Neuronal stem cell (in vitro differentiated cells): ENCODE data around the gene WWOX.

Experiments
- DNase-seq: peaks from one replicate; pipeline ENCODE4 v3.0.0-alpha.2; 2013; ENCODE audit warnings: low spot score
- H2AFZ ChIP-seq: one replicate; pipeline ENCODE4 v1.6.1; 2013; ENCODE audit warnings: mild to moderate bottlenecking, low read length, inconsistent platforms
- H2AK5ac ChIP-seq: 2 replicates; pipeline ENCODE4 v1.6.1; 2013; ENCODE audit warnings: low read depth, mild to moderate bottlenecking, inconsistent platforms, low read length, moderate library complexity, mixed read lengths
- H2BK120ac ChIP-seq: 2 replicates; pipeline ENCODE4 v1.6.1; 2013; ENCODE audit warnings: low read depth, mild to moderate bottlenecking, inconsistent platforms, low read length, moderate library complexity, mixed read lengths
- H2BK12ac ChIP-seq: one replicate; pipeline ENCODE4 v1.6.1; 2013; ENCODE audit warnings: low read length, inconsistent platforms
- H2BK15ac ChIP-seq: 2 replicates; pipeline ENCODE4 v1.6.1; 2013; ENCODE audit warnings: mild to moderate bottlenecking, low read length, inconsistent platforms, mixed read lengths
- H2BK5ac ChIP-seq: one replicate; pipeline ENCODE4 v1.6.1; 2013; ENCODE audit warnings: inconsistent platforms, mild to moderate bottlenecking, low read length, moderate library complexity
- H3K14ac ChIP-seq: one replicate; pipeline ENCODE4 v1.6.1; 2013; ENCODE audit warnings: low read length, inconsistent platforms
- H3K18ac ChIP-seq: 2 replicates; pipeline ENCODE4 v1.6.1; 2013; ENCODE audit warnings: low read length, inconsistent platforms
- H3K23ac ChIP-seq: 2 replicates; pipeline ENCODE4 v1.6.1; 2013; ENCODE audit warnings: low read depth, mild to moderate bottlenecking, mixed read lengths, low read length, inconsistent platforms; ENCODE audit not compliant: poor library complexity
- H3K27ac ChIP-seq: replicated peaks from 3 replicates; pipeline ENCODE4 v1.5.1; 2013; ENCODE audit warnings: low read length, inconsistent platforms
- H3K27me3 ChIP-seq, 3 experiments: 2 replicates each; pipeline ENCODE4 v1.6.1; 2013; ENCODE audit warnings: low read length in 3 of 3, mild to moderate bottlenecking in 2 of 3, inconsistent platforms in 1 of 3, low read depth in 1 of 3, mixed read lengths in 1 of 3, moderate library complexity in 1 of 3; ENCODE audit not compliant: control insufficient read depth in 3 of 3, insufficient read depth in 3 of 3
- H3K36me3 ChIP-seq, 2 donors: replicated peaks in 1 of 2; 2 replicates each; pipeline ENCODE4 v1.6.1; 2013; ENCODE audit warnings: low read length in 2 of 2; ENCODE audit not compliant: control insufficient read depth in 2 of 2, insufficient read depth in 2 of 2
- H3K4ac ChIP-seq: 2 replicates; pipeline ENCODE4 v1.6.1; 2013; ENCODE audit warnings: inconsistent platforms, mild to moderate bottlenecking, low read length, moderate library complexity
- H3K4me1 ChIP-seq, 2 donors: 1 replicate in 1 of 2; 2 replicates in 1 of 2; pipeline ENCODE4 v1.6.1; 2013; ENCODE audit warnings: low read length in 2 of 2, low read depth in 1 of 2; ENCODE audit not compliant: control insufficient read depth in 2 of 2, insufficient read depth in 1 of 2
- H3K4me2 ChIP-seq: one replicate; pipeline ENCODE4 v1.6.1; 2013; ENCODE audit warnings: mild to moderate bottlenecking, low read length, inconsistent platforms; ENCODE audit not compliant: insufficient read depth, poor library complexity, severe bottlenecking
- H3K4me3 ChIP-seq, 2 donors: 2 replicates each; pipeline ENCODE4 v1.5.1; 2013; ENCODE audit warnings: low read length in 2 of 2, mild to moderate bottlenecking in 2 of 2, inconsistent platforms in 1 of 2, moderate library complexity in 1 of 2
- H3K79me1 ChIP-seq: one replicate; pipeline ENCODE4 v1.6.1; 2013; ENCODE audit warnings: low read depth, mild to moderate bottlenecking, inconsistent platforms, low read length, moderate library complexity
- H3K9ac ChIP-seq: one replicate; pipeline ENCODE4 v1.6.1; 2013; ENCODE audit warnings: mild to moderate bottlenecking, low read depth, low read length, inconsistent platforms; ENCODE audit not compliant: poor library complexity
- H3K9me3 ChIP-seq, 2 donors: replicated peaks in 1 of 2; 2 replicates each; pipeline versions ENCODE3 to v1.6.1; 2013; ENCODE audit warnings: low read length in 2 of 2, mild to moderate bottlenecking in 2 of 2, inconsistent platforms in 1 of 2, low read depth in 1 of 2, mixed read lengths in 1 of 2, moderate library complexity in 1 of 2; ENCODE audit not compliant: control insufficient read depth in 2 of 2, insufficient read depth in 1 of 2
- H4K8ac ChIP-seq: one replicate; pipeline ENCODE4 v1.6.1; 2013; ENCODE audit warnings: low read depth, mild to moderate bottlenecking, inconsistent platforms, low read length, moderate library complexity
- H4K91ac ChIP-seq: one replicate; pipeline ENCODE4 v1.6.1; 2013; ENCODE audit warnings: low read length, low read depth, mild to moderate bottlenecking, inconsistent platforms; ENCODE audit not compliant: poor library complexity
- WGBS, 2 donors: extraction: QIAGEN DNeasy Blood & Tissue Kit; methylation state at CpG; one replicate each; pipeline ENCODE4 v1.1.7; 2013; ENCODE audit warnings: missing lambda C conversion rate in 2 of 2, mixed read lengths in 1 of 2; ENCODE audit not compliant: insufficient read length in 2 of 2, insufficient replicate concordance in 1 of 2; ENCODE audit errors: extremely low coverage in 2 of 2; 5-methylcytosine and 5-hydroxymethylcytosine counted together

WWOX gene

GRCh38 chr16:78216166-78216745 is 116.8 kb downstream of the WWOX start:
- H3K36me3 ChIP-seq, result no peaks in the 10 kb centered on the region
- H3K23ac ChIP-seq, result no peak overlapping the region
- H3K4me1 ChIP-seq, result no peaks in the 10 kb centered on the region
- H4K8ac ChIP-seq, result no peak overlapping the region
- no peak overlapping the region for H3K4ac ChIP-seq
- no peak overlapping the region for H2BK120ac ChIP-seq
- H3K14ac ChIP-seq, result no peak overlapping the region
- no peak overlapping the region for H3K4me3 ChIP-seq
- no peak overlapping the region for H3K18ac ChIP-seq
- H2BK12ac ChIP-seq, result no peak overlapping the region
- H3K27ac ChIP-seq, result no peak overlapping the region
- H3K9me3 ChIP-seq, result peaks cover 0 to 2% of the 10 kb centered on the region in 2 donors
- H3K79me1 ChIP-seq, result peaks cover 2% of the 10 kb centered on the region
- H2BK5ac ChIP-seq, result no peak overlapping the region
- DNase-seq, result no peak
- no peak overlapping the region for H2AFZ ChIP-seq
- H3K9ac ChIP-seq, result no peak overlapping the region
- no peak overlapping the region for H3K4me2 ChIP-seq
- H2BK15ac ChIP-seq, result no peak overlapping the region
- H2AK5ac ChIP-seq, result no peak overlapping the region
- H4K91ac ChIP-seq, result no peak overlapping the region
- no peaks in the 10 kb centered on the region for H3K27me3 ChIP-seq
- no CpG with 5 or more reads among the region's 4 CpGs for WGBS, 2 donors

- Histone ChIP-seq H3K79me1 (peaks cover 2% of the 10 kb centered on the region), H3K9me3 (peaks cover 0 to 2% of the 10 kb centered on the region in 2 donors), H3K4me2 (no peak overlapping the region), H3K36me3 (no peaks in the 10 kb centered on the region), H3K27ac (no peak overlapping the region), H2AK5ac (no peak overlapping the region), H2BK12ac (no peak overlapping the region), H3K23ac (no peak overlapping the region), H4K8ac (no peak overlapping the region), H3K4me1 (peaks cover 2 to 5% of the 10 kb centered on the region in 2 donors), H3K27me3 (no peaks in the 10 kb centered on the region), H4K91ac (no peak overlapping the region), H2BK15ac (no peak overlapping the region), H3K4me3 (no peak overlapping the region), H2BK120ac (no peak overlapping the region), H2BK5ac (no peak overlapping the region), H3K9ac (no peak overlapping the region), H3K4ac (no peak overlapping the region), H3K14ac (no peak overlapping the region), H3K18ac (no peak overlapping the region), H2AFZ (no peak overlapping the region)
- WGBS, 2 donors, result no CpG with 5 or more reads among the region's 7 CpGs
- no peak for DNase-seq
Observed at GRCh38 chr16:78217276-78217675, 117.8 kb downstream of the WWOX start.

- H3K4me3 ChIP-seq, result no peak overlapping the region
- no peak overlapping the region for H2AK5ac ChIP-seq
- peaks cover 0 to 4% of the 10 kb centered on the region in 2 donors for H3K9me3 ChIP-seq
- WGBS, 2 donors, result no CpG with 5 or more reads among the region's 4 CpGs
- H3K4me2 ChIP-seq, result no peak overlapping the region
- no peak overlapping the region for H4K8ac ChIP-seq
- H2BK5ac ChIP-seq, result no peak overlapping the region
- DNase-seq, result no peak
- H2BK120ac ChIP-seq, result no peak overlapping the region
- H3K27ac ChIP-seq, result no peak overlapping the region
- H3K36me3 ChIP-seq, result no peaks in the 10 kb centered on the region
- no peak overlapping the region for H4K91ac ChIP-seq
- no peak overlapping the region for H3K18ac ChIP-seq
- H3K9ac ChIP-seq, result no peak overlapping the region
- H2BK12ac ChIP-seq, result no peak overlapping the region
- H3K14ac ChIP-seq, result no peak overlapping the region
- no peak overlapping the region for H2BK15ac ChIP-seq
- no peaks in the 10 kb centered on the region for H3K27me3 ChIP-seq
- peaks cover 2 to 5% of the 10 kb centered on the region in 2 donors for H3K4me1 ChIP-seq
- H3K23ac ChIP-seq, result no peak overlapping the region
- H3K79me1 ChIP-seq, result peaks cover 2% of the 10 kb centered on the region
- no peak overlapping the region for H2AFZ ChIP-seq
- H3K4ac ChIP-seq, result no peak overlapping the region
Observed at GRCh38 chr16:78218279-78218678, 118.8 kb downstream of the WWOX start.

- Histone ChIP-seq H3K4me2 (no peak overlapping the region), H2BK5ac (no peak overlapping the region), H3K27ac (no peak overlapping the region), H3K79me1 (no peaks in the 10 kb centered on the region), H3K18ac (no peak overlapping the region), H3K4me1 (peaks cover 2 to 5% of the 10 kb centered on the region in 2 donors), H3K4me3 (no peak overlapping the region), H4K91ac (no peak overlapping the region), H2BK15ac (no peak overlapping the region), H2BK12ac (no peak overlapping the region), H3K9me3 (peaks cover 0 to 4% of the 10 kb centered on the region in 2 donors), H3K9ac (no peak overlapping the region), H2AK5ac (no peak overlapping the region), H3K23ac (no peak overlapping the region), H4K8ac (no peak overlapping the region), H3K27me3 (no peaks in the 10 kb centered on the region), H2BK120ac (no peak overlapping the region), H3K14ac (no peak overlapping the region), H3K4ac (no peak overlapping the region), H2AFZ (no peak overlapping the region), H3K36me3 (no peaks in the 10 kb centered on the region)
- DNase-seq, result no peak
- WGBS, 2 donors, result no CpG with 5 or more reads among the region's 8 CpGs
Observed at GRCh38 chr16:78218856-78219651, 119.6 kb downstream of the WWOX start.
